PC-3 (cell line): ENCODE data around the gene CNTNAP2.

ENCODE experiments used
- EZH2 ChIP-seq: fragments of 300-600 bp; sonication (generic); IDR thresholded peaks from one replicate; pipeline ENCODE4 v1.6.1; 2017; ENCODE audit warnings: antibody characterized with exemption, mild to moderate bottlenecking, low read length; ENCODE audit not compliant: unreplicated experiment
- TF ChIP-seq, protein P1 (sequence below): fragments of 300-600 bp; sonication (generic); conservative IDR thresholded peaks from 2 replicates; pipeline ENCODE4 v1.5.1; 2017; ENCODE audit warnings: antibody characterized with exemption, low read depth, mild to moderate bottlenecking, low read length

DNA sequence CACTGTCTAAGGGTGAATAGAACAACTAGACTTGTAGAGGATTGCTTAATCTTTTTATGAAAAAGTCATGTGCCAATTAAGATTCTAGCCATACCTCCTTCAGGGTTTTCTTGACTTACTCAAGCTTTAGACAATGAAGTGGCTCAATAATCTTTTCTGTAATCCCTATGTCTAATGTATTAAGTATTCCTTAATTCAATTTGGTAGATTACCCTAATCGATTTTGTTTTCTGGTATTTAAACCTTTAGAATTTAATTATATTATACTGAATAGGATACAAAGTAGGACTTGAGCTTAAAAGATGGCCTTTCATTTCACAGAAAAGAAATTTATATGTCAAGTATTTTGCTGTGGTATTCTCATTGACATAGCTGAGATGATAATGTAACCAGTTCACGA, 1876.1 kb downstream of the CNTNAP2 start:
- TF ChIP-seq, protein P1, sequence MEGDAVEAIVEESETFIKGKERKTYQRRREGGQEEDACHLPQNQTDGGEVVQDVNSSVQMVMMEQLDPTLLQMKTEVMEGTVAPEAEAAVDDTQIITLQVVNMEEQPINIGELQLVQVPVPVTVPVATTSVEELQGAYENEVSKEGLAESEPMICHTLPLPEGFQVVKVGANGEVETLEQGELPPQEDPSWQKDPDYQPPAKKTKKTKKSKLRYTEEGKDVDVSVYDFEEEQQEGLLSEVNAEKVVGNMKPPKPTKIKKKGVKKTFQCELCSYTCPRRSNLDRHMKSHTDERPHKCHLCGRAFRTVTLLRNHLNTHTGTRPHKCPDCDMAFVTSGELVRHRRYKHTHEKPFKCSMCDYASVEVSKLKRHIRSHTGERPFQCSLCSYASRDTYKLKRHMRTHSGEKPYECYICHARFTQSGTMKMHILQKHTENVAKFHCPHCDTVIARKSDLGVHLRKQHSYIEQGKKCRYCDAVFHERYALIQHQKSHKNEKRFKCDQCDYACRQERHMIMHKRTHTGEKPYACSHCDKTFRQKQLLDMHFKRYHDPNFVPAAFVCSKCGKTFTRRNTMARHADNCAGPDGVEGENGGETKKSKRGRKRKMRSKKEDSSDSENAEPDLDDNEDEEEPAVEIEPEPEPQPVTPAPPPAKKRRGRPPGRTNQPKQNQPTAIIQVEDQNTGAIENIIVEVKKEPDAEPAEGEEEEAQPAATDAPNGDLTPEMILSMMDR, result no peak
- TF ChIP-seq EZH2, result no peak
